Lung microvascular endothelial cell (primary cell): ENCODE data around the gene GMPPA. TPM values are rescaled to one million over a fixed set of nuclear protein-coding genes. Genes with fewer than 3 reads are reported as not detected.

Experiments
- DNase-seq, 2 donors: peaks; one replicate each; pipeline versions ENCODE4 v3.0.0 to v3.0.0-alpha.2; 2010; ENCODE audit warnings: low read depth in 2 of 2
- total RNA-seq: library from RNA; depleted of rRNA; stranded (reverse); fragments of >200 nt; gene quantifications from 2 replicates; pipeline ENCODE4 v1.2.1, GENCODE V29; 2014

GMPPA gene
- total RNA-seq, 1 donor from 2014 or later: 22.2 TPM

DNA sequence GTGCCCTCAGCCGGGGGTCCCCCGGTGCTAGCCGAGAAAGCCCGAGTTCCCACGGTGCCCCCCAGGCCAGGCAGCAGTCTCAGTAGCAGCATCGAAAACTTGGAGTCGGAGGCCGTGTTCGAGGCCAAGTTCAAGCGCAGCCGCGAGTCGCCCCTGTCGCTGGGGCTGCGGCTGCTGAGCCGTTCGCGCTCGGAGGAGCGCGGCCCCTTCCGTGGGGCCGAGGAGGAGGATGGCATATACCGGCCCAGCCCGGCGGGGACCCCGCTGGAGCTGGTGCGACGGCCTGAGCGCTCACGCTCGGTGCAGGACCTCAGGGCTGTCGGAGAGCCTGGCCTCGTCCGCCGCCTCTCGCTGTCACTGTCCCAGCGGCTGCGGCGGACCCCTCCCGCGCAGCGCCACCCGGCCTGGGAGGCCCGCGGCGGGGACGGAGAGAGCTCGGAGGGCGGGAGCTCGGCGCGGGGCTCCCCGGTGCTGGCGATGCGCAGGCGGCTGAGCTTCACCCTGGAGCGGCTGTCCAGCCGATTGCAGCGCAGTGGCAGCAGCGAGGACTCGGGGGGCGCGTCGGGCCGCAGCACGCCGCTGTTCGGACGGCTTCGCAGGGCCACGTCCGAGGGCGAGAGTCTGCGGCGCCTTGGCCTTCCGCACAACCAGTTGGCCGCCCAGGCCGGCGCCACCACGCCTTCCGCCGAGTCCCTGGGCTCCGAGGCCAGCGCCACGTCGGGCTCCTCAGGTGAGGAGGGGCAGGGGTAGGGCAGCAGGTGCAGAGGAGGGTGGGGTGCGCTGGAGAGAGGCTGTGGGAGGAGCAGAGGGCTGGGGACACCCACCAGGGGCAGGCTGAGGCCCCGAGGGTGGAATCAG, 14.1 kb upstream of the GMPPA start:
- DNase-seq: peak in 1 of 2 donors; percentile 8

DNA sequence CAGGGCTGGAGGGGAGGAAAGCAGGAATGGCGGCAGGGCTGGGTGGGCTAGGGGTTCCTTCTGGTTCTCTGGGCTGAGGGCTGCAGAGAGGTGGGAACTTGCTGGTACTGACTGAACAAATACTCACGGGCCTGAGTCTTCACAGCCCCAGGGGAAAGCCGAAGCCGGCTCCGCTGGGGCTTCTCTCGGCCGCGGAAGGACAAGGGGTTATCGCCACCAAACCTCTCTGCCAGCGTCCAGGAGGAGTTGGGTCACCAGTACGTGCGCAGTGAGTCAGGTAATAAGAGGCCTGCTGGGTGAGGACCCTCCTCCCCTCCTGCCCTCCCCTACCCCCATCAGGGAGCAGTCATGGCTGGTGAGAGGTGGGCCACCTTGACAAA, 13.5 kb upstream of the GMPPA start:
- DNase-seq: no peak

GRCh38 chr2:219486380-219486959, 12.2 kb upstream of the GMPPA start:
- no peak for DNase-seq

DNA sequence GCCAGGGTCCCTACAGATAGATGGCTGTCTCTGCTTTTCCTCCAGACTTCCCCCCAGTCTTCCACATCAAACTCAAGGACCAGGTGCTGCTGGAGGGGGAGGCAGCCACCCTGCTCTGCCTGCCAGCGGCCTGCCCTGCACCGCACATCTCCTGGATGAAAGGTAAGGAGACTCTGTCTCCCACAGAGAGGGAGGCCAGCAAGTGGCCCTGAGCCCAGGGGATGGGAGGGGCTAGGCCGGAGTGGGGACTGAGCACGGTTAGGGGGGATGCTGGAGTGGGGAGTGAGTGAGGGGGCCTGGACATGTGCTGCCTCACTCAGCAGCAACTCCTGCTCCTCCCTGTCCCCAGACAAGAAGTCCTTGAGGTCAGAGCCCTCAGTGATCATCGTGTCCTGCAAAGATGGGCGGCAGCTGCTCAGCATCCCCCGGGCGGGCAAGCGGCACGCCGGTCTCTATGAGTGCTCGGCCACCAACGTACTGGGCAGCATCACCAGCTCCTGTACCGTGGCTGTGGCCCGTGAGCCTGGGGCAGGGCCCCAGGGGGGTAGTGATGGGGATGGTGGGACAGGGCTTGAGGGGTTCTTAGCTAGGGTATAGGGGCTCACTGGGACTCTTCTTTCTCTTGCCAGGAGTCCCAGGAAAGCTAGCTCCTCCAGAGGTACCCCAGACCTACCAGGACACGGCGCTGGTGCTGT, 10.4 kb upstream of the GMPPA start:
- DNase-seq: no peak

DNA sequence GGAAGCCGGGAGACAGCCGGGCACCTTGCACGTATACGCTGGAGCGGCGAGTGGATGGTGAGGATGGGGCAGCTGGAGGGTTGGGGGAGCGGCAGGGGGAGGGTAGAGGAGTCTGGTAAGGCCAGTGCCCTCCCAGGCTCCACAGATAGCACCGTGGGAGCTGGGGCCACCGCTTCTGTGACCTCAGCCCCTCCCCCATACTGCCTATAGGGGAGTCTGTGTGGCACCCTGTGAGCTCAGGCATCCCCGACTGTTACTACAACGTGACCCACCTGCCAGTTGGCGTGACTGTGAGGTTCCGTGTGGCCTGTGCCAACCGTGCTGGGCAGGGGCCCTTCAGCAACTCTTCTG, 9.9 kb upstream of the GMPPA start:
- no peak for DNase-seq

DNA sequence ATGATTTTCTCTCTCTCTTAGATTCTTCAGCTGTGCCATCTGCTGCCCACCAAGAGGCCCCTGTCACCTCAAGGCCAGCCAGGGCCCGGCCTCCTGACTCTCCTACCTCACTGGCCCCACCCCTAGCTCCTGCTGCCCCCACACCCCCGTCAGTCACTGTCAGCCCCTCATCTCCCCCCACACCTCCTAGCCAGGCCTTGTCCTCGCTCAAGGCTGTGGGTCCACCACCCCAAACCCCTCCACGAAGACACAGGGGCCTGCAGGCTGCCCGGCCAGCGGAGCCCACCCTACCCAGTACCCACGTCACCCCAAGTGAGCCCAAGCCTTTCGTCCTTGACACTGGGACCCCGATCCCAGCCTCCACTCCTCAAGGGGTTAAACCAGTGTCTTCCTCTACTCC, 9.4 kb upstream of the GMPPA start:
- no peak for DNase-seq

DNA sequence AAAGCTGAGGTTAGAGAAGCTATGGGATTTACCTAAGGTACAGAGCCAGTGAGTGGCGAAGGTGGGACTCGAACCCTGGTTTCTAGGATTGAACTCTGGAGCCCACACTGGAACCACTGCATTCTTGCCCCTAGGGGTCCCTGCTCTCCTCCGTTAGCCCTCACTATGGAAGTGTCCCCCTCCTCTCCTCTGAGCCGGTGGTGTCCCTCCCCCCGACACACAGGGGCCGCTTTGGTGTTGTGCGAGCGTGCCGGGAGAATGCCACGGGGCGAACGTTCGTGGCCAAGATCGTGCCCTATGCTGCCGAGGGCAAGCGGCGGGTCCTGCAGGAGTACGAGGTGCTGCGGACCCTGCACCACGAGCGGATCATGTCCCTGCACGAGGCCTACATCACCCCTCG, 8.5 kb upstream of the GMPPA start:
- no peak for DNase-seq

DNA sequence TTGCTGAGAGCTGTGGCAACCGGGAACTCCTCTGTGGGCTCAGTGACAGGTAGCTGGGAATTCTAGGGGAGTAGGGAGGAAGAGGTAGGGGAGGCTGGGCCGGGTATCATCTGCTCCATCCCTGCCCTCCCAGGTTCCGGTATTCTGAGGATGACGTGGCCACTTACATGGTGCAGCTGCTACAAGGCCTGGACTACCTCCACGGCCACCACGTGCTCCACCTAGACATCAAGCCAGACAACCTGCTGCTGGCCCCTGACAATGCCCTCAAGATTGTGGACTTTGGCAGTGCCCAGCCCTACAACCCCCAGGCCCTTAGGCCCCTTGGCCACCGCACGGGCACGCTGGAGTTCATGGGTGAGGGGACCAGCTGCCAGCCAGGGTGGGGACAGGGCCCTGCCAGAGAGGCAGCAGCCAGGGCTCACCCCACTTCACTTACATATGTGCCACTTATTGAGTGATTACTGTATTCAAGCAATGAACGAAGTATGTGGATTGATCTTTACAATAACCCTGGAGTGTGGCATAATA, 8.0 kb upstream of the GMPPA start:
- DNase-seq: no peak

GRCh38 chr2:219491278-219491963, 7.3 kb upstream of the GMPPA start:
- DNase-seq: no peak

- DNase-seq: no peak
Observed at GRCh38 chr2:219492575-219492974, 6.1 kb upstream of the GMPPA start.

DNA sequence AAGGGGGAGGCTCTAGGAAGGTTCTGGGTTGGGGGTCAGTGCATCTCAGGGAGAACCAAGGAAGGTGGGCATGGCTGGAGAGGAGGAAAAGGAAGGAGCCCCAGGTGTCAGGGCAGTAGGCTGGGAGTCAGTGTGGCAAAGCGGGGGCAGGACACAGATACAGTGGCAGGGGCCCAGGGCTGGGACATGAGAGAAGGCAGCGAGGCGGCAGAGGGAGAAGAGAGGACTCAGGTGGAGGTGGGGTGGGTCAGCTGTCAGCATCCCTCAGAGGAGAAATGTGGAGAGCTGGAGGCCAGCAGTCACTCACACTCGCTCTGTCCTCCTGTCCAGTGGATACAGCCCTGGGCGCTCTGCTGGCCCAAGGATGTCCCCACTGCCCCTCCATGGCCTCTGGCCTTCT, 5.6 kb upstream of the GMPPA start:
- DNase-seq: no peak

- no peak for DNase-seq
Observed at GRCh38 chr2:219494952-219495530, 3.6 kb upstream of the GMPPA start.

GRCh38 chr2:219495531-219496122, 3.1 kb upstream of the GMPPA start:
- DNase-seq: peak; percentile 68 to 73

DNA sequence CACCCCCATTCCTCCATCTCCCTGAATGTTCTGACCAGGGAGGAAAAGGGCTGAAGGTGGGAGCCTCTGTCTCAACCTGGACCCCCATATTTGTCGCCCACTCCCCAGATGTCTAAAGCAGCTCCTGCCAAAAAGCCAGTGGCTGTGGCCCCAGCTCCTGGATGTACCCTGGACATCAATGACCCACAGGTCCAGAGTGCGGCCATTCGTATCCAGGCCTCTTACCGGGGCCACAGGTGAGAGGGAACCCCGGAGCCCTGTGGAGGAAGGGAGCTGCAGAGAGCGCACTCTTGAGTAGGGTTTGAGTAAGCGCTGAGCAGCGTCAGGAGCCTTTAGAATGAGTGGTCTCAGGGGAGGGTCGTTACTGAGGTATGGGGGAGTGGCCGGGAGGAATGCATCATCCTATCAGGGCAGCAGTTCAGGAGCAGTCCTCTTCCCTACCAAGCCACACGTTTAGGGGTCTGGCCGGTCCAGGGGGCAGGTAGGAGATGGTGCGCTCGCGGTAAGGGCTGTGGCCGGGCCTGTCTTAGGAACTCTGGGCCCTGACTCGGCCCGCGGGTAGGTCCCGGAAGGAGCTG, 2.4 kb upstream of the GMPPA start:
- no peak for DNase-seq

GRCh38 chr2:219496825-219497494, 1.7 kb upstream of the GMPPA start:
- peak; percentile 16 to 23 for DNase-seq

DNA sequence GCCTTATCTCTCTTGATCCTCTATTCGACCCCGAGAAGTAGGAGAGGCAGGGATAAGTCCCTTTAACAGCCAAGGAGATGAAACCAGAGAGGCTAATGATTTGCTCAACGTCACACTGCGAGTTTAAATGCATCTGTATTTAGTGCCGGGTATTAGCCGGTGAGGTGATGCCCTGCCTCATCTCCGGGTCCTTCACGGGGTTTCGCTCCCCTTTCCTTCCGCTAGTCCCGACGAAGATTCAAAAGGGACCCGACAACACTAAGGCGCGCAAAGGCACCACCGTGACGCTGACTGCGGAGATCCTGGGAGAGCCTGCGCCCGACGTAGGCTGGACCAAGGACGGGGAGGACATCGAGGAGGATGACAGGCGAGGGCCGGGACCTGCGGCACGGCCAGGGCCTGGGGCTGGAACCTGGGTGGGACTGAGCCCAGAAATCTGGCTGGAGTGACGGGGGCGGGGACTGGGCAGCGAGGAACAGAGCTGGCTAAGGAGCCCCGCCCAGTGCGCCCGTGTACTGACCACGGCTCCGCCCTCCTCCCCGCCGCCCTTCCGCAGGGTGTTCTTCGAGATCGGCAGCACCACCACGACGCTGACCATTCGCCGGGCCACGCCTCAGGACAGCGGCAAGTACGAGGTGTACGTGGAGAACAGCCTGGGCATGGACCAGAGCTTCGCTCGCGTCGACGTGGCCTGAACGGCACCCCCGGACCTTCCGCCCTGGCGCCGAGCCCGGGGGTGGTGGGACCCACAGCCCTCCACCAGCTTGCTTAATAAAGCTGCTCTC, 1.0 kb upstream of the GMPPA start:
- DNase-seq: peak; percentile 54 to 78

DNA sequence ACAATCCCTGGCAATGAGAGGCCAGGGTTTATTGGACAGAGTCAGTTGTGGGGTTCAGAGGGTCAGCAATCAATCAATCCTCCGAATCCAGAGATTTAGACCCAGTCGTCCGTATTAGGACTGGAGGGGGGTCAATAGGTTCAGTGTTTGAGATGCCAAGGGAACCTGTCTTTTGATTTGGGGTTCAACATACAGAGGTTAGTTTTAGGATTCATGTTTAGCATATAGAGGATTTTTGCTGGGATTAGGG, 292 bp downstream of the GMPPA start:
- DNase-seq: no peak

DNA sequence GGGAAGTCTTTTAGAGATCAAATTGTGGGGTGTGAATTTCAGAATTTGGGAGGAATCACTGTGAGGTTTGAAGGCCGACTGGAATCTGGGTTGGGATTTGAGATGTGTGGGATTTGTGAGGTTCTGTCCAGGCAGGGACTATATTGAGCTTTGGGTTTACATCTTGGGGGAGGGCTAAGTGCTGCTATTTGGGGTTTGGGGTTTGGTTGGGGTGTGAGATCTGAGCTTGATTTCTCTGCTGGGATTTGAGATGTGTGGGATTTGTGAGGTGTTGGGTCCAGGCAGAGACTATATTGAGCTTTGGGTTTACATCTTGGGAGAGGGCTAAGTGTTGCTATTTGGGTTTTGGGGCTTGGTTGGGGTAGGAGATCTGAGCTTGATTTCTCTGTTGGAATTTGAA, 864 bp downstream of the GMPPA start:
- no peak for DNase-seq

GRCh38 chr2:219500135-219500534, 1.4 kb downstream of the GMPPA start:
- DNase-seq: peak in 1 of 2 donors; percentile 10

GRCh38 chr2:219501849-219502248, 3.2 kb downstream of the GMPPA start:
- DNase-seq: no peak
